DND-41 (cell line): ENCODE measurements around the gene JMJD1C.

Experiments used
- EZH2 ChIP-seq: IDR thresholded peaks from 3 replicates; pipeline ENCODE4 v1.6.1; 2012; ENCODE audit warnings: borderline replicate concordance, low read depth, mild to moderate bottlenecking, moderate library complexity, low read length, inconsistent platforms; ENCODE audit not compliant: severe bottlenecking
- TF ChIP-seq, protein P1 (sequence below): IDR thresholded peaks from 2 replicates; pipeline ENCODE4 v1.5.1; 2012; ENCODE audit warnings: borderline replicate concordance, low read length, moderate library complexity, mild to moderate bottlenecking; ENCODE audit not compliant: poor library complexity, severe bottlenecking; ENCODE audit errors: extremely low read depth

DNA sequence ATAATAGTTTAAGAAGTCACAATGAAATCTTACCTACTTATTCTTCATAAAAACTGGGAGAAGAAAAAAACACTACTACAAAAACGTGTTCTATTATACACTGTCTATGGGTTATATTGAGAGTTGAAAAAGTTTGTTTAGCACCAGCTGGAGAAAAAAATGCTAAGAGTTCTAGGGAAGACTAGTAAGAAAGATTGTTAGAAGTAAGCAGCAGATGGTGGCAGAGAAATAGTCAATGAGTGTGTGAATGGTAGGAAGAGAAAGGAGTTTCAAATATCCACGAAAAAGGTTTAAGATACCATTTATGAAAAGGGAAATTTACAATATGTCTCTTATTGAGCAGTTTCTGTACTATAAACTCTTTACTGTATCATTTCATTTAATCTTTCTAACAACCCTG lies 208.0 kb downstream of the JMJD1C start:
- TF ChIP-seq, protein P1, sequence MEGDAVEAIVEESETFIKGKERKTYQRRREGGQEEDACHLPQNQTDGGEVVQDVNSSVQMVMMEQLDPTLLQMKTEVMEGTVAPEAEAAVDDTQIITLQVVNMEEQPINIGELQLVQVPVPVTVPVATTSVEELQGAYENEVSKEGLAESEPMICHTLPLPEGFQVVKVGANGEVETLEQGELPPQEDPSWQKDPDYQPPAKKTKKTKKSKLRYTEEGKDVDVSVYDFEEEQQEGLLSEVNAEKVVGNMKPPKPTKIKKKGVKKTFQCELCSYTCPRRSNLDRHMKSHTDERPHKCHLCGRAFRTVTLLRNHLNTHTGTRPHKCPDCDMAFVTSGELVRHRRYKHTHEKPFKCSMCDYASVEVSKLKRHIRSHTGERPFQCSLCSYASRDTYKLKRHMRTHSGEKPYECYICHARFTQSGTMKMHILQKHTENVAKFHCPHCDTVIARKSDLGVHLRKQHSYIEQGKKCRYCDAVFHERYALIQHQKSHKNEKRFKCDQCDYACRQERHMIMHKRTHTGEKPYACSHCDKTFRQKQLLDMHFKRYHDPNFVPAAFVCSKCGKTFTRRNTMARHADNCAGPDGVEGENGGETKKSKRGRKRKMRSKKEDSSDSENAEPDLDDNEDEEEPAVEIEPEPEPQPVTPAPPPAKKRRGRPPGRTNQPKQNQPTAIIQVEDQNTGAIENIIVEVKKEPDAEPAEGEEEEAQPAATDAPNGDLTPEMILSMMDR, result no peak
- TF ChIP-seq EZH2, result no peak
